GM21515 (cell line): ENCODE measurements around the gene MYADM.
"Not testable (repeated sequence)": the region's sequence is repeated elsewhere in the genome, so short reads cannot be mapped to it uniquely, and the experiment has no call there.

Source experiments
- ATAC-seq: cut with Tn5 transposase; IDR thresholded peaks from one replicate; pipeline ENCODE4 v1.9.1; 2021; ENCODE audit not compliant: unreplicated experiment

Gene MYADM, protein sequence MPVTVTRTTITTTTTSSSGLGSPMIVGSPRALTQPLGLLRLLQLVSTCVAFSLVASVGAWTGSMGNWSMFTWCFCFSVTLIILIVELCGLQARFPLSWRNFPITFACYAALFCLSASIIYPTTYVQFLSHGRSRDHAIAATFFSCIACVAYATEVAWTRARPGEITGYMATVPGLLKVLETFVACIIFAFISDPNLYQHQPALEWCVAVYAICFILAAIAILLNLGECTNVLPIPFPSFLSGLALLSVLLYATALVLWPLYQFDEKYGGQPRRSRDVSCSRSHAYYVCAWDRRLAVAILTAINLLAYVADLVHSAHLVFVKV

DNA sequence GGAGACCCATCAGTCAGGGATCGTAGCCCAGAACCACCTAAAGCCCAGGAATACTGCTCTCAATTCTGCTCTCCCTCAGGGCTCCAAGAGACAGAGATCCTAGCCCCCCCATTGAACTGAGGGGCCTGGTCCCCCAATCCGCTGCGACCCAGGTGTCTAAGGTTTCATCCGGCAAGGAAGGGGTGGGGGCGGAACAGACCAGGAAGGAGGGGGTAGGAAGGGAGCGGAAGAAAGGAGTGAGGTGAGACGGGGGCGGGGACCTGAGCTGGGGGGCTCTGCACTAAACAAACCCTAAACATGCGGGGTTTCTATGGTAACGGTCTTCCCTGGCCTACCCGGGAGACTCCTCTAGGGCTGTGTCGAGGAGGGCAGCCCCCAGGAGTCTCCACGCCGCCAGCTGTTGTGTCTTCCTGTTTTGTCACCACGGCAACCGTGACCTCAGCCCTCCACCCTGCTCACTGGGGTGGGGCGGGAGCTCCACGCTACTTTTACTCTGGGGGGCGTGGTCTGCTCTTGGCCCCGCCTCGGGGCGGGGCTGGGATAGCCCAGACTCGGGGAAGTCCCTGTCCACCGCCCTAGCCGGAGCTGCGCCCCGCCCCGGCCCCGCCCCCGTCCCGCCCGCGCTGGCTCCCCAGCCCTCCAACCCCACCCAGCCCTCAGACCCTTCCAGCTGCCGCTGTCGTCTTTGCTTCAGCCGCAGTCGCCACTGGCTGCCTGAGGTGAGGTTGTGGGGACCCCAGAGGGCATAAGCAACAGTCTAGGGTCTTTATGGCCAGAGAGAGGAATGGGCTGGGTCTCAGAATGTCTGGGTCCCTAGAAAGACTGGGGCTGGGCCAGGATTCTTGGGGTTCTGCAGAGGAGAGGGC lies at the start of gene MYADM:
Gene MYADM, plus strand, starts transcription at position 659 of the 866 bp plus-strand sequence. CDS start 5,647 bp downstream, outside the sequence.
- peak; percentile 57 for ATAC-seq

DNA sequence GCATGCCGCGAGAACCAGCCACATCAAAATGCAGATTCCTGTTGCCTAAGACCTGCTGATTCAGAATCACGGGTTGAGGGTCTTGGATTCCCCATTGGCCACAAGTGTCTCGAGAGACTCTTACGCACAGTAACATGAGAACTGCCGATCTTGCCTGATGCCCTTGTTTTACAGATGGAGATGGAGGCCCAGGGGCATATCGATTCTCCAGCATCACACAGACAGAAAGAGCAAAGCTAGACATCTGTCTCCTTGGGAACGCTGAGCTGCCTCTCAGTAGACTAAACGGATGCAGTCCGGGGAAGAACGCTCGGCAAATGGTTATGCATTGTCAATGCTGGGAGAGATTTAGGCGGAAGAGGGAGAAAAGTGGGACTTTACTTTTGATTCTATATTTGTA lies 48.9 kb upstream of the MYADM start:
- no peak for ATAC-seq

DNA sequence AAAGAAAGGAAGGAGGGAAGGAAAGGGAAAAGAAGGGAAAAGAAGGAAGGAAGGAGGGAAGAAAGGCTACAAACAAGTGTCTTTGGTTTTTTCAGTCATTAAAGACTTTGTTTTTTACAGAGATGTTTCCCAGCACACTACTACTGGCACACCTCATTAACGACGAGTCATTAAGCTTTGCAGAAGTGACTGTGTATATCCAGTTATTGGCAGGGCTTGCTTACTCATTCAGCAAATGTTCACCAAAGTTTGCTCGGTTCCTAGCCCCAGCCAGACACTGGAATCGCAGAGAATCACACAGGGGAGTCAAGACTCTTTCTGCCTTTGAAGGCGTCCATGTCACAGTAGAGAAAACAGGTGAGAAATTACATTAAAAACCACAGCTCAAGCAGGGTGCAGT lies 47.8 kb upstream of the MYADM start:
- no peak for ATAC-seq

DNA sequence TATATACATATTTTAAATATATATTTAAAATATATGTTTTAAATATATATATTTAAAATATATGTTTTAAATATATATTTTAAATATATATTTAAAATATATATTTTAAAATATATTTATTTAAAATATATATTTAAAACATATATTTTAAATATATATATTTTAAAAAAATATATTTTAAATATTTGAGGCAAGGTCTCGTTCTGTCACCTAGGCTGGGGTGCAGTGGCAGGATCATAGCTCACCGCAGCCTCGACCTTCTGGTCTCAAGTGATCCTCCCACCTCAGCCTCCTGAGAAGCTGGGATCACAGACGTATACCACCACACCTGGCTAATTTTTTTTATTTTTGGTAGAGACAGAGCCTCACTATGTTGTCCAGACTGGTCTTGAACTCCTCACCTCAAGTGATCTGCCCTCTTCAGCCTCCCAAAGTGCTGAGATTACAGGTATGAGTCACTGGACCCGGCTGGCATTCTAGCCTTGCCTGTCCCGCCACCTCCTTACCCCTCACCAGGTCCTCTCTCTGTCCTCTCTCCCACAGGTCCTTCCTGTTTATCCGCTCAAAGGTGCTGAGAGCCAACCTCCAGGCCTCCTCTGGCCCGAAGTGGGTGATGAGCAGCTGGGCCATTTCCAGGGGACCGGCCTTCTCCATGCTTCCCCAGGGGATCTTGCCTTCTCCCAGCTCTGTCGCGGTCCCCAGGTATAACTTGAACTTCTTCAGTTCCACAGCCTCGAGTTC lies 44.1 kb upstream of the MYADM start:
- ATAC-seq = no peak

DNA sequence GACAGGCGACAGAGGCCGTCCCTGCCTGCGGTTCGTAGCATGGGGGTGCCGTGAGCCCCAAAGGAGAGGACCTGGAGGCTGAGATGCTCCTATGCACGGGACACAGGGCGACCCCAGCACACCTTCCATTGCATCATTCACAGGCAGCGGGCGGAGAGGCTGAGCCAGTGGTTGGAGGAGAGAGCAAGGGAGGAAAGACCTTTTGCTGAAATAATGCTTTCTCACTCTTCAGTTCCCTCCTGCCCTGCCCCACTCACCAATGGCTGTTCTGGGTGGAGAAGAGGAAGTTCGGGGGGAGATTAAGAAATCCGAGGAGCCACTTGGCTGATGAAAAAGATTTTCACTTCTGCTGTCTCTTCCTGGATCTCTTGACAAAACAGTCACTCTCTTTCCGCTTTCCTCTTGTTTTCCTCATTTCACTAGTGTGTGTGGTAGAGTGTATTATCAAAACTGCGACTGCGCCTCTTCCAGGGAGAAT lies 43.5 kb upstream of the MYADM start, which contains the start of gene NLRP12:
Gene NLRP12, minus strand, starts transcription at position 181 of the 478 bp plus-strand sequence. Its CDS starts 140 bp downstream, at position 41.
- ATAC-seq = no peak

DNA sequence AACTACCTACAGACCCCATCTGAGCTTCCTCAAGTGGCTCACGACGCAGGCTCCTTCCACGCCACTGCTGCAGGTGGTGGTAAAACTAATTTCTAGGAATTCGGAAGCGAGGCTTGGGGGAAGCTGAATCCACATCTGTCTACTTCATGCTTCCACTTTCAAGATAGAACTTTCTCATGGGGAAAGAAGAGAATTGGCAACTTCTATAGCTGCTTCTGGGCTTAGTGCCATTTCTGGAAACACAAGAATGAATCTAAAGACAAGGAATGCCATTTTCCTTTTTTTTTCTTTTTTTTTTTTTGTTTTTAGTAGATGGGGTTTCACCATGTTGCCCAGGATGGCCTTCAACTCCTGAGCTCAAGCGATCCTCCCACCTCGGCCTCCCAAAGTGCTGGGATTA lies 40.8 kb upstream of the MYADM start:
- no peak for ATAC-seq

DNA sequence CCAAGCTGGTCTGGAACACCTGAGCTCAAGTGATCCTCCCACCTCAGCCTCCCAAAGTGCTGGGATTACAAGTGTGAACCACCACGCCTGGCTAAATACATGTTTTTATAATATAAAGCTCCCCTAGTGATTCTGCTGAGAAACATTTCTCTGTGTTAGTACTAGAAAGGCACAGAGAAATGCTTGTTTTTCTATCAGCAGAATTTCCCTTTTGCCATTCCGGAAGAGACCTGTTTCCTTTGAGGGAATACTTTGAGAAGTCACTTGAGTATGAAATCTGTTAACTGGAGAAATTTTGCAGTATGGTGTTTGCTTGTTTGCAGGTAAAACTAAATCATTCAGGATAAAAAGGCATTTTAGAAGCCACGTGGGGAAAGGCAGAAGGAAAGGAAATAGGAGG lies 39.2 kb upstream of the MYADM start:
- no peak for ATAC-seq

DNA sequence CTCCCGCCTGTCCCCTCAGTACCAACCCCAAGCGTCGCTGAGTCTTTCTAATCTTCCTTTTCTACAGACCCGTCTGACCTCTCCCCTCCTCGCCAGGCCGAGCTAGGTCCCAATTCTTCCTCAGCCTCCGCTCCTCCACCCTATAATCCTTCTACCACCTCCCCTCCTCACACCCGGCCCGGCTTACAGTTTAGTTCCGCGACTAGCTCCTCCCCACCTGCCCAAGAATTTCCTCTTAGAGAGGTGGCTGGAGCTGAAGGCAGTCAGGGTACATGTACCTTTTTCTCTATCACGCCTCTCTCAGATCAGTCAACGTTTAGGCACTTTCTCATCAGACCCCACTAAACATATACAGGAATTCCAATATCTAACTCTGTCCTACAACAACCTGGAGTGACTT lies 34.8 kb upstream of the MYADM start:
- not testable (repeated sequence) for ATAC-seq

DNA sequence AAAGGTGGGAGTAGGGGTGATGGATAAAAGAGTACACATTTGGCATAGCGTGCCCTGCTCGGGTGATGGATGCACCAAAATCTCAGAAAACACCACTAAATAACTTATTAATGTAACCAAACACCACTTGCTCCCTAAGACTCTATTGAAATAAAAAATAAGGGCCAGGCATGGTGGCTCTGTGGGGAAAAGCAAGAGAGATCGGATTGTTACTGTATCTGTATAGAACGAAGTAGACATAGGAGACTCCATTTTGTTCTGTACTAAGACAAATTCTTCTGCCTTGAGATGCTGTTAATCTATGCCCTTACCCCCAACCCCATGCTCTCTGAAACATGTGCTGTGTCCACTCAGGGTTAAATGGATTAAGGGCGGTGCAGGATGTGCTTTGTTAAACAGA lies 29.2 kb upstream of the MYADM start:
- ATAC-seq = not testable (repeated sequence)

DNA sequence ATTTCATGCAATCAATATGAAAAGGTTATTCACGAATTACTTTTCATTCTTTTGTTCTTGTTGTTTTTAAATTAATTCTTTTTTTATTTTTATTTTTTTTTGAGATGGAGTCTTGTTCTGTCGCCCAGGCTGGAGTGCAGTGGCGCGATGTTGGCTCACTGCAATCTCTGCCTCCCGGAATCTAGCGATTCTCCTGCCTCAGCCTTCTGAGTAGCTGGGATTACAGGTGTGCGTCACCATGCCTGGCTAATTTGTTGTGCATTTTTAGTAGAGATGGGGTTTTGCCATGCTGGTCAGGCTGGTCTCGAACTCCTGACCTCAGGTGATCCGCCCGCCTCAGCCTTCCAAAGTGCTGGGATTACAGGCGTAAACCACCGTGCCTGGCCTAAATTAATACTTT lies 27.4 kb upstream of the MYADM start:
- not testable (repeated sequence) for ATAC-seq

DNA sequence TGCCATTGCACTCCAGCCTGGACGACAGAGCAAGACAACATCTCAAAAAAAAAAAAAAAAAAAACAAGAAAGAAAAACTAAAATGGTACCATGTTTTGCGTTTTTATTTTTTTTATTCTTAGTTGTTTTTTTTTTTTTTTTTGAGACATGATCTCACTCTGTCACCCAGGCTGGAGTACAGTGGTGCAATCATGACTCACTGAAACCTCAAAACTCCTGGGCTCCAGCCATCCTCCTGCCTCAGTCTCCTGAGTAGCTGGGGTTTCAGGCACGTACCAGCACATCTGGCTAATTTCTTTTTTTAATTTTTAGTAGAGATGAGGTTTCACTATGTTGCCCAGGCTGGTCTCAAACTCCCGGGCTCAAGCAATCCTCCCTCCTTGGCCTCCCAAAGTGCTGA lies 26.8 kb upstream of the MYADM start:
- not testable (repeated sequence) for ATAC-seq

DNA sequence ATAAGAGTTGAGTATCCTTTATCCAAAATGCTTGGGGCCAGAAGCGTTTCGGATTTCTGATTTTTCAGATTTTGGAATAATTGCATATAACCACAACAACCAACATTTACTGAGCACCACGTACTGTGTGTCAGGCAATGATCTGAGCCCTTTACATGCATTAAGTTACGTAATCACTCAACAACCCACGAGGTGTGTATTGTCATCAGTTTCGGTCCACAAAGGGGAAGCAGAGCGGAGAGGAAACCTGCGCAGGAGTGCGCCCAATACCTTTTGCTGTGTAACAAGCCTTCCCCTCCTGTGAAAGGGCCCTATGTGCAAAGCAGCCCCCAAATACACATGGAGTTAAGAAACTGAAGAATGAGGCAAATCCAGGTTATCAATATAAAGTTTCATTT lies 22.8 kb upstream of the MYADM start:
- ATAC-seq = no peak

DNA sequence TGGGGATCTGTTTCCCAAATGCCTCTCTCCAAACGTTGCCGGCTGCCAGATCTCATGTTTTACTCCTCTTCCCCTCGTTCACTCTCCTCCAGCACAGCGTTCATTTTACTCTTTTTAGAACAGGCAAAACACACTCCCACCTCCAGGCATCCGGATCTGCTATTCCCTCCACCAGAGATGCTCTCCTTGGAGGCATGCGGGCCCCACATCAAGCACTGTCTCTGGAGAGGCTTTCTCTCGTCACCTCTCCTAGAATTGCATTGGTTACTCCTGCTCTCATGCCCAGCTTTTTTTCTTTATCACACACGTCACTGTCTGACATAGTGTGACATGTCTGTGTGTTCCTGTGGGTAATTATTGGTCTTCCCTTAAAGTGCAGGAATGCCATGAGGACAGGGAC lies 20.1 kb upstream of the MYADM start:
- no peak for ATAC-seq

DNA sequence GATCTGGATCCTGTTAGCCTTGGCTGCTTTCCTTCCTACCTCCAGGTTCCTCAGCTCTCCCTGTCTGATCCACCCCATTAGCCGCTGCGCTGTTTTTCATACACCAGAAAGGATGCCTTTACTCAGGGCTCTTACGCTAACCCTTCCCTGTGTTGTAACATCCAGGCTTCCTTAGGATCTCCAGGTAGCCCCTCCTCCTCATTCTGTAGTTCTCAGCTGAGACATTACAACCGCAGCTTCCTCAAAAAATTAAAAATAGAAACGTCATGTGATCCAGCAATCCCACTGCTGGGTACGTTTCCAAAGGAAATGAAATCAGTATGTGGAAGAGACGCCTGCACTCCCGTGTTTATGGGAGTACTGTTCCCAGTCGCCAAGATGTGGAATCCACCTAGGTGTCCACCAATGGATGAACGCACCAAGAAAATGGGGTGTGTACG lies 18.4 kb upstream of the MYADM start:
- no peak for ATAC-seq

DNA sequence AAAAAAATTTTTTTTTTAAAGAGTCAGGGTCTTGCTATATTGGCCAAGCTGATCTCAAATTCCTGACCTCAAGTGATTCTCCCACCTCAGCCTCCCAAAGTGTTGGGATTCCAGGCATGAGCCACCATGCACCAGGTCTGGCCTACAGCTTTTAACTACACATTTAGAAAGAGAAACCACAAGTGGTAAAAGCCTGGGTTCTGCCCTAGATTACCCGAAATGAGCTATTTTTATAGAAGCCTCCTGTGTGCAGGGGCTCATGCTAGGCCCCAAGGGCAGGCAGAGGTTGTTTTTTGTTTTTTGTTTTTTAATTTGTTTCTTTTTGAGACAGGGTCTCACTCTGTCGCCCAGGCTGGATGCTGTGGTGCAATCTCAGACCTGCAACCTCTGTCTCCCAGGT lies 14.0 kb upstream of the MYADM start:
- no peak for ATAC-seq

DNA sequence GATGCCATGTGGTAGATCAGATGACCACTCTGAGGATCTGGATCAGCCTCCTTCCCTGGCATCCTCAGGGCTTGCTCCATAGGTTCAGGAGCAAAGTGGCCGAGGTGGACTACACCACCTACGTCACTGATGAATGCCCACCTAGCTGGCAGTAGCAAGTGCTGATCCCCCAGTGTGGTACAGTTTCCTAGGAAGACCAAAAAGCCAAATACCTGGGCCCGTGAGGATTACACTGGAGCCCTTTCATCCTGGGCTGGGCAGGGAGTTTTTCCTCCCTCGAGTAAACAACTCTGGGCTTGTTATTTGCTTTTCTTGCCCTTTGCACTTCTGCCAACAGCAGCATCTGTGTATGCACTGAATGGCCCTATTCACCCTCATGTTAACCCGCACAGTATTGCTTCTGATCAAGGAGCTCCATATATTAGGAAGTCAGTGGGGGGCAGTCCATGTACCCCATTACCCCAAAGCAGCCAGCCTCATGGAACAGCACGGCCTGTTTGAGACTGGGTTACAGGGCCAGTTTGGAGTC lies 3.3 kb upstream of the MYADM start:
- no peak for ATAC-seq

DNA sequence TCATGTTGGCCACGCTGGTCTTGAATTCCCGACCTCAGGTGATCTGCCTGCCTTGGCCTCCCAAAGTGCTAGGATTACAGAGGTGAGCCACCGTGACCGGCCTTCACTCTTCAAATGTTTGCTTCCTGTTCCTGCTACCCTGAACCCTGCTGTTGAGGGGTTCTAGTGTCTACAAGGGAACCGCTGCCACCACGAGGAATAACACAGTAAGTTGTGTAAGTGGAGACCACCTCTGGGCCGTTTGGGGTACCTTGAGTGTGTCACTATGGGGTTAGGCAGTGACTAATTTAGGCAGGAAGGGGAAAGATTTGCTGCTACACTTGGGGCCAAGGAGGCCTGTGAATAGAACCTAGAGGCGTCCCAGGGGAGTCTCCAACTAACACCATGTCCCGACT lies 2.2 kb upstream of the MYADM start:
- ATAC-seq = no peak

DNA sequence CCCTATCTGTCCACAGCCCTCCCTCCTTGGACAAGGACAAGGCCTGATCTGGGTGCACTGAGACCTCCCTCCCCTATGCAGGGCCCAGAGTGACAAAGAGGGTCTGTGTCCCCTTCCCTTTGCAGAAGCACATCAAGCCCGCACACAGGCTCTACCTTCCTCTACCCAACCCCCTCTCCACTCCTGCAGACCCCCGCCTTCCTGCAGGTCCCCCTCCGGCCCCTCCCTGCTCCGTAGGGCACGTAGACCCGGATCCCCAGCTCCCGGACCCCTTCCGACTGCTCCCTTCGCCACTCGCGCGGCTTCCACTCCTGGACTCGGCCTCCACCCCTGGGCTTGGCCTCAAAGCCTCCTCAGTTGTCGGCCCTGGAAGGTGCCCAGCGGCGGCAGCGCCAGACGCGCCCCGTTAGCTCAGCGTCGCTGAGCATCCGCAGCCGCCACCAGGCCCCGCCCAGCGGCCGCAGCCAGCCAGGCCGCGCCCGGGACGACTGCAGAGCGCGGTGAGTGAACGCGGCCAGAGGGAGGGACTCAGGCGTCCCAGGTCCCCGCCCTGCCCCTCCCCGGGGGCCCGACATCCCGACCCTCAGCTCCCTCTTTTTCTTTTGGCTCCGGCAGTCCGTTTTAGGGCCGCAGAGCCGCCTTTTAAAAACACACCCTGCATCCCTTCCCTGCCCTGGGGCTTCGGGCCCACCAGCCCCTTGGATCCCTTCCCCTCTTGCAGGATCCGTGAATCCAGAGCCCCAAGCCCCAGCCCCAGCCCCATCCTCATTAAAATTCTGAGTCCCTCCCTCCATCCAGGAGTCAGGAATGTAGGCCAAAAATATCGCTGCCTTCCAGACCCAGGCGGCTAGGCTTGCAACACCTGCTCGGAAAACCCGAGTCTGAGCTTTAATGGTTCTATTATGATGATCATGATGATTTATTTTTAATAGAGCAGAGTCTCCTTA lies 1.5 kb upstream of the MYADM start:
- ATAC-seq = no peak

DNA sequence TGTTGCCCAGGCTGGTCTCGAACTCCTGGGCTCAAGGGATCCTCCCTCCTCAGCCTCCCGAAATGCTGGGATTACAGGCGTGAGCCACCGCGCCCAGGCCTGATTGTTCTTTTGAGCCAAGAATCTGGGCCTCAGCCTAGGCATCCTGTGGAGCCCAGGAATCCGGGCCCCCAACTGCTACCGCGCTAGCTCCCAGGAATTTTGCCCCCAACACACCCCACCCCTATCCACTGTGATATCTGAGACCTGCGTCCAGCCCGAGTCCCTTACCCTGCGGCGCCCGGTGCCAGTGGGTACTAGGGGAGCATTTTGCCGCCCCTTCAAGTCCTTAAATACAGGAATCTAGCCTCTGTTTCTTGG lies 838 bp upstream of the MYADM start:
- no peak for ATAC-seq
